Measurements from ENCODE around the gene LRRC37A3.
"Not testable (repeated sequence)": the region's sequence is repeated elsewhere in the genome, so short reads cannot be mapped to it uniquely, and the experiment has no call there.

The LRRC37A3 gene

GRCh38 chr17:64919289-64920025, at the start of gene LRRC37A3:
TSS of gene LRRC37A3 (minus strand) at chr17:64919478. CDS start at chr17:64897257, 22,221 bp downstream.
- peak; percentile 76 to 83 for DNase-seq (ENCODE audit: low read depth in 2 of 2)

- not testable (repeated sequence) for DNase-seq (ENCODE audit: low read depth in 2 of 2)
These were observed 46.6 kb upstream of the LRRC37A3 start for GRCh38 chr17:64965873-64966287.

- DNase-seq (ENCODE audit: low read depth in 2 of 2), result not testable (repeated sequence)
These were observed 46.1 kb upstream of the LRRC37A3 start for GRCh38 chr17:64965256-64965872.

- no peak for DNase-seq (ENCODE audit: low read depth in 2 of 2)
These were observed 45.5 kb upstream of the LRRC37A3 start for GRCh38 chr17:64964796-64965195.

GRCh38 chr17:64963814-64964213, 44.5 kb upstream of the LRRC37A3 start:
- DNase-seq (ENCODE audit: low read depth in 2 of 2), result not testable (repeated sequence)

- DNase-seq (ENCODE audit: low read depth in 2 of 2), result not testable (repeated sequence)
These were observed 42.5 kb upstream of the LRRC37A3 start for GRCh38 chr17:64961563-64962378.

- DNase-seq (ENCODE audit: low read depth in 2 of 2), result no peak
These were observed 32.6 kb upstream of the LRRC37A3 start for GRCh38 chr17:64951877-64952276.

- DNase-seq (ENCODE audit: low read depth in 2 of 2), result no peak
These were observed 31.6 kb upstream of the LRRC37A3 start for GRCh38 chr17:64950871-64951270.

GRCh38 chr17:64947152-64947551, 27.9 kb upstream of the LRRC37A3 start:
- no peak for DNase-seq (ENCODE audit: low read depth in 2 of 2)

GRCh38 chr17:64941761-64942160, 22.5 kb upstream of the LRRC37A3 start:
- no peak for DNase-seq (ENCODE audit: low read depth in 2 of 2)

GRCh38 chr17:64941045-64941444, 21.8 kb upstream of the LRRC37A3 start:
- DNase-seq (ENCODE audit: low read depth in 2 of 2), result no peak

GRCh38 chr17:64940055-64940454, 20.8 kb upstream of the LRRC37A3 start:
- no peak for DNase-seq (ENCODE audit: low read depth in 2 of 2)

GRCh38 chr17:64938925-64939474, 19.7 kb upstream of the LRRC37A3 start:
- no peak for DNase-seq (ENCODE audit: low read depth in 2 of 2)

- no peak for DNase-seq (ENCODE audit: low read depth in 2 of 2)
These were observed 19.0 kb upstream of the LRRC37A3 start for GRCh38 chr17:64938290-64938689.

- no peak for DNase-seq (ENCODE audit: low read depth in 2 of 2)
These were observed 16.8 kb upstream of the LRRC37A3 start for GRCh38 chr17:64936117-64936516.

- not testable (repeated sequence) for DNase-seq (ENCODE audit: low read depth in 2 of 2)
These were observed 15.1 kb upstream of the LRRC37A3 start for GRCh38 chr17:64934284-64934778.

GRCh38 chr17:64932850-64933249, 13.6 kb upstream of the LRRC37A3 start:
- DNase-seq (ENCODE audit: low read depth in 2 of 2), result not testable (repeated sequence)

GRCh38 chr17:64930374-64930773, 11.1 kb upstream of the LRRC37A3 start:
- DNase-seq (ENCODE audit: low read depth in 2 of 2), result not testable (repeated sequence)

GRCh38 chr17:64929419-64930209, 10.3 kb upstream of the LRRC37A3 start:
- DNase-seq (ENCODE audit: low read depth in 2 of 2), result not testable (repeated sequence)

- not testable (repeated sequence) for DNase-seq (ENCODE audit: low read depth in 2 of 2)
These were observed 9.4 kb upstream of the LRRC37A3 start for GRCh38 chr17:64928701-64929100.

GRCh38 chr17:64927444-64927843, 8.2 kb upstream of the LRRC37A3 start:
- not testable (repeated sequence) for DNase-seq (ENCODE audit: low read depth in 2 of 2)

Data from fibroblast of skin of left biceps (primary cell).